ENCODE data around the gene TMEM11.

DNA sequence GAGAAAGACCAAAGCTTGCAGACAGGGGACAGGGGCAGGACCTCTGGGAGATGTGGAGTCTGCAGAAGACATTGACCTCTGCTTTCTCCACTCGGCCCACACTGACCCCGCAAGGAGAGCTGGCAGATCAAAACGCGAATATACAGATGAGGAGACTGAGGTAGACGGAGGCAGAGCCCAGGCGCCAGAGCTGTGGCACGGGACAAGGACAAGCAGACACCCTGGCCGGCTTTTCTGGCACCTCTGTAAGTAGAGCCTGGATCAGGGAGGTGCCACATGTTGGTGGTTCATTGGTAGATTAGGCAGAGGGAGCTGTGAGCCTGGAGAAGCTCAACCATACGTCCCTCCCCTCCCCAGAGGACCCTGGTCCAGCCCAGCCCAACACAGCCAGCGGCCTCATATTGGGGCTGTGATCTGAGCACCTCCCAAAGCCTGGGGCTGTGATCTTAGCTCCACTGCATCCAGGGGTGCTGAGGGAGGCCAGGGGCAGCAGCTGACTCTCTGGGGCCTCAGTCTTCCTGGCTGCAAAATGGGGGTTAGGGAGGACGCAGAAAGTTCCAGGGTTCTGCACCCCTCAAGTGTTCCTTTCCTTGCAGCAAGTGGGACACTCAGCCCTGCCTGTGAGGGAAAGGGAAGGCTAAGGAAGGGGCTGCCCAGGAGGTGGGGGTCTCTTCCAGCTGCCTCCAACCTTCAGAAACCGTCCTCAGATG, 35.3 kb upstream of the TMEM11 start:
- no peak for TF ChIP-seq POLR2A (IDR thresholded peaks at IDR 0.05; ENCODE audit: low read length)
- no peak for TF ChIP-seq GATA1 (IDR thresholded peaks at IDR 0.05; ENCODE audit: low read depth, low read length)

Data from erythroblast (primary cell).